ENCODE results near the gene CEP295NL. TPM values are rescaled to one million over a fixed set of nuclear protein-coding genes. Genes with fewer than 3 reads are reported as not detected.
A peak's percentile ranks its signal among the peaks of the same experiment; 100 is the strongest.

The CEP295NL gene, protein sequence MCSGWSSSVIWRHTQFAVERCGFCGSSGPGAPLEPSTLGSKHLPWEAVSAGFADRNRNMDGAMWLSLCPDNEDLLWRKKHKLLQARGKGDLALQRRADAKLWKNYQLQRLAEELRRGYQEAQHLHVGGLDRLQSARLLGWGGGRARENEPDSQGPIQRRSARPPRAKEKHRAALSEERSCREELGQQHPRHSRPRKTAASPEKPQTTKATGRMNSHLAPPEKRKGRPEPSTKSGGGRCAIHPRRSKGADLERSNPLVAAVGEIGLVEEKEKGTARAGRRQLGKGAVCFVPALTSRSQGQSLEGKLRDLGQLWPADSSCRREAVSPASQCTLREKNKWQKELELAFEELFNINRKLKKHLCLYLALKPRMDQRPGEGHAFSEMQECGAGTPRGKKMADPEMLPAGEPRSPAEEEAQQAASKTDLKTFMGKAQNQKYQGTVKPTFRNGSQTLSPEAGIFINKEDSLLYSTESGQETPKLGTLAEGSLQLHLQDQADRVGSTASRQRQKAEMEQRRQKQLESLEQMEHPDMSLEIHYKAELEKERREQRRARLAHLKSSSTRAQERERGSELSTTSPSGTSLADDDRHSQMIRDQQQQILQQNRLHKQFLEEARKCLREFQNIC
- 1.6 TPM for total RNA-seq (2013)
- polyA plus RNA-seq (under 1 TPM in 2 of 3 donors, not detected in 1; 0.38 to 0.81 TPM), polyA minus RNA-seq (6.8 and 14.0 TPM in 2 replicates), total RNA-seq (1.3 to 13.0 (median 5.2) reads per million in 11 experiments)

DNA sequence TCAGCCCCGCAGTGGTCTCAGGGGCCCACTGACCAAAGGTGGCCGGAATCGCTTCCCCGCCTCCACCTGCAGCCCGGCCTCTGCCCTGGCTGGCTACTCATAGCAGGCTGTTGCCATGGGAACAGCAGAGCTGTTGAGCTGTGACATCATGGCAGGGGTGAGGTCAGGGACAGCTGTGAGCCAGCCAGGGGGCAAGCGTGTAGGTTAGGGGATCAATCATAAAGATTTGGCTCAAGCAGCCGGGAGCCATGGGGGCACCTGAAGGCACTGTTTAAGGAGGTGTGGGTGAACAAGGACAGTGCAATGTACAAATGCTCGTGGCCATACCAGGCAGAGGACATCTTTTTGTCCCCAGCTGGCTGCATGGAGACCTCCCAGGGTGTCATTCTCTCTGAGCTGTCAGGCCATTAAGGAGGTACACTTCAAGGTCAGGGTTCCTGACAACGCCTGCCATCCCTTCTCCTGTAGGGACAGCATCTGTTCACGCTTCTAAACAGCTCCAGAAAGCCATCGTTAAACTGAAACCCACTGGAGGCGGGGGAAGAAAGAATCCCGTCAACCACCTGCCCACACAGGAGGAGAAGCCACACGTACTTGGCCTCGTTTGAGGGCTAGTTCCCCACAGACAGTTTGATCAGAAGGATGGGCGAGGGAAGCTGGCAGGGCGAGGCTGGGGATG lies at the start of gene CEP295NL:
TSS of gene CEP295NL (minus strand) at position 101 of the 679 bp plus-strand sequence. CDS start 1,373 bp downstream, outside the sequence.
- Histone ChIP-seq H4K20me1 (ENCODE audit: insufficient read depth, low read length) (peaks cover 100% of the 10 kb centered on the region), H2AFZ (ENCODE audit: insufficient read depth, low read depth, low read length, poor library complexity, severe bottlenecking) (no peak within 1 kb of the TSS), H3K4me3 (replicated peaks in 1 of 3; ENCODE audit: low read depth in 2 of 3, low read length in 3 of 3) (no peak within 1 kb of the TSS), H3K4me1 (ENCODE audit: control insufficient read depth in 1 of 2, insufficient read depth in 2 of 2, low read length in 2 of 2) (no peaks in the 10 kb centered on the region), H3K9ac (ENCODE audit: insufficient read depth, low read length, poor library complexity, severe bottlenecking) (no peak within 1 kb of the TSS), H3K27me3 (ENCODE audit: control insufficient read depth in 2 of 2, insufficient read depth in 2 of 2, low read length in 2 of 2) (no peaks in the 10 kb centered on the region), H3K4me2 (replicated peaks; ENCODE audit: extremely low read depth, low read length, poor library complexity, severe bottlenecking) (no peak within 1 kb of the TSS), H3K36me3 (replicated peaks in 1 of 2; ENCODE audit: control insufficient read depth in 1 of 2, insufficient read depth in 2 of 2, low read length in 2 of 2) (peaks cover 50 to 82% of the 10 kb centered on the region in 2 donors), H3K27ac (ENCODE audit: low read depth in 1 of 2, low read length in 2 of 2) (peak within 1 kb of the TSS in 1 of 2 donors; percentile 67), H3K79me2 (ENCODE audit: insufficient read depth, low read length) (peaks cover 100% of the 10 kb centered on the region), H3K9me3 (replicated peaks in 1 of 2; ENCODE audit: control insufficient read depth in 1 of 2, insufficient read depth in 1 of 2, low read length in 2 of 2) (no peaks in the 10 kb centered on the region)
- intact Hi-C loops (cut with micrococcal nuclease) = no loop called here
- Mint-ChIP-seq H3K9me3 (no peaks in the 10 kb centered on the region), H3K4me3 (no peak within 1 kb of the TSS), H3K27ac (peak within 1 kb of the TSS; percentile 62 to 86 (median 70)), H3K27me3 (ENCODE audit: low read depth in 3 of 3) (peaks cover 0 to 2% (median 0%) of the 10 kb centered on the region in 3 donors), H3K36me3 (peaks cover 50 to 80% of the 10 kb centered on the region in 2 donors), H3K4me1 (peaks cover 19% of the 10 kb centered on the region)
- TF ChIP-seq, protein P1, sequence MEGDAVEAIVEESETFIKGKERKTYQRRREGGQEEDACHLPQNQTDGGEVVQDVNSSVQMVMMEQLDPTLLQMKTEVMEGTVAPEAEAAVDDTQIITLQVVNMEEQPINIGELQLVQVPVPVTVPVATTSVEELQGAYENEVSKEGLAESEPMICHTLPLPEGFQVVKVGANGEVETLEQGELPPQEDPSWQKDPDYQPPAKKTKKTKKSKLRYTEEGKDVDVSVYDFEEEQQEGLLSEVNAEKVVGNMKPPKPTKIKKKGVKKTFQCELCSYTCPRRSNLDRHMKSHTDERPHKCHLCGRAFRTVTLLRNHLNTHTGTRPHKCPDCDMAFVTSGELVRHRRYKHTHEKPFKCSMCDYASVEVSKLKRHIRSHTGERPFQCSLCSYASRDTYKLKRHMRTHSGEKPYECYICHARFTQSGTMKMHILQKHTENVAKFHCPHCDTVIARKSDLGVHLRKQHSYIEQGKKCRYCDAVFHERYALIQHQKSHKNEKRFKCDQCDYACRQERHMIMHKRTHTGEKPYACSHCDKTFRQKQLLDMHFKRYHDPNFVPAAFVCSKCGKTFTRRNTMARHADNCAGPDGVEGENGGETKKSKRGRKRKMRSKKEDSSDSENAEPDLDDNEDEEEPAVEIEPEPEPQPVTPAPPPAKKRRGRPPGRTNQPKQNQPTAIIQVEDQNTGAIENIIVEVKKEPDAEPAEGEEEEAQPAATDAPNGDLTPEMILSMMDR (IDR thresholded peaks at IDR 0.05) = no peak
- DNase-seq = no peak
- WGBS (ENCODE audit: insufficient coverage) = 81% methylated on average over 15 of the region's 17 CpGs

DNA sequence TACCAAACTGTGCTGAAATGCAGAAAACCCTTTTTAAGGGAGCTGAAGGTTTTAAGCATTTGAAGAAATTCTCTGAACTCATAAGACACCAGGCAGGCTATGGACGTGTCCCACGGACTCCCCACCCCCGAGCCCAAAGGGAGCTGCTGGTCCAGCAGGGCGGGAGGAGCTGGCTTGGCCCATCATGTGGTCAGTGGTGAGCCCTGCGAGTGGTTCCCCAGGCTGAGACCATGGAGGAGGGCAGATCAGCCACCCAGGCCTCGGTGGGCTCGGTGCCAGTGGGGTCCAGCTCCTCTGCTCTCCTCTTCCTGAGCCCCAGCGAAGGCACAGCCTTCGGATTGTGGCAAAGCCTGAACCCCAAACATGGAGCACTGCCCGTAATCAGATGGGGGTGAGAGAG lies 49.7 kb upstream of the CEP295NL start:
- Histone ChIP-seq H4K20me1 (ENCODE audit: insufficient read depth, low read length) (no peaks in the 10 kb centered on the region), H3K27ac (ENCODE audit: low read depth in 1 of 2, low read length in 2 of 2) (no peak overlapping the region), H3K4me2 (replicated peaks; ENCODE audit: extremely low read depth, low read length, poor library complexity, severe bottlenecking) (no peak overlapping the region), H3K4me1 (ENCODE audit: control insufficient read depth in 1 of 2, insufficient read depth in 2 of 2, low read length in 2 of 2) (no peaks in the 10 kb centered on the region), H3K9ac (ENCODE audit: insufficient read depth, low read length, poor library complexity, severe bottlenecking) (no peak overlapping the region), H3K9me3 (replicated peaks in 1 of 2; ENCODE audit: control insufficient read depth in 1 of 2, insufficient read depth in 1 of 2, low read length in 2 of 2) (peaks cover 15 to 31% of the 10 kb centered on the region in 2 donors), H3K36me3 (replicated peaks in 1 of 2; ENCODE audit: control insufficient read depth in 1 of 2, insufficient read depth in 2 of 2, low read length in 2 of 2) (no peaks in the 10 kb centered on the region), H2AFZ (ENCODE audit: insufficient read depth, low read depth, low read length, poor library complexity, severe bottlenecking) (no peak overlapping the region), H3K27me3 (ENCODE audit: control insufficient read depth in 2 of 2, insufficient read depth in 2 of 2, low read length in 2 of 2) (no peaks in the 10 kb centered on the region), H3K79me2 (ENCODE audit: insufficient read depth, low read length) (no peaks in the 10 kb centered on the region), H3K4me3 (replicated peaks in 1 of 3; ENCODE audit: low read depth in 2 of 3, low read length in 3 of 3) (no peak overlapping the region)
- TF ChIP-seq, protein P1 (IDR thresholded peaks at IDR 0.05) = no peak
- Mint-ChIP-seq H3K9me3 (peaks cover 7 to 30% (median 24%) of the 10 kb centered on the region in 7 donors), H3K4me1 (no peaks in the 10 kb centered on the region), H3K27ac (no peak overlapping the region), H3K27me3 (ENCODE audit: low read depth in 3 of 3) (peaks cover 2 to 14% (median 6%) of the 10 kb centered on the region in 3 donors), H3K36me3 (peaks cover 3 to 7% of the 10 kb centered on the region in 2 donors), H3K4me3 (no peak overlapping the region)
- intact Hi-C loops (cut with micrococcal nuclease) = no loop called here
- 97% methylated on average over 7 of the region's 10 CpGs for WGBS (ENCODE audit: insufficient coverage)
- no peak for DNase-seq

Data from CD14-positive monocyte (primary cell).